HepG2 (cell line): ENCODE results near the gene DIAPH1. TPM values are rescaled to one million over a fixed set of nuclear protein-coding genes. Genes with fewer than 3 reads are reported as not detected.

Experiments
- ATAC-seq: fragments of 200-7000 bp; cut with Tn5 transposase; 3 replicates; pipeline ENCODE4 v1.9.1; 2020; ENCODE audit warnings: mild to moderate bottlenecking, moderate library complexity
- BruUV-seq: library from RNA; stranded (reverse); fragments of 400-500 nt; replicated peaks from 2 replicates; lab custom pipeline; 2021; lab: Mats Ljungman, UMichigan
- CTCF ChIA-PET: fragments of 300-600 bp; formaldehyde crosslinking; extraction: SDS; loops from one replicate; lab custom pipeline; 2021; ENCODE audit warnings: low total read pairs, inconsistent platforms, low intra/inter-chr PET ratio; lab: Yijun Ruan, JAX
- POLR2A ChIA-PET: fragments of 350-600 bp; sonication (Branson Sonifier 250); formaldehyde crosslinking; loops from one replicate; lab custom pipeline; 2020; ENCODE audit warnings: antibody characterized with exemption, inconsistent platforms; lab: Yijun Ruan, JAX
- DNase-seq: peaks from one replicate; pipeline ENCODE4 v3.0.0-alpha.2; 2015; ENCODE audit warnings: low spot score
- FAIRE-seq: peaks from 3 replicates; lab custom pipeline; 2011; peaks lifted over from hg19 to GRCh38; lab: Jason Lieb, UNC
- H2AFZ ChIP-seq: one replicate; pipeline ENCODE4 v1.6.1; 2011; ENCODE audit warnings: low read length, inconsistent platforms
- H3K27ac ChIP-seq: fragments of 300-600 bp; 3 replicates; pipeline ENCODE4 v1.8.0; 2011; ENCODE audit warnings: mixed run types, mild to moderate bottlenecking, mixed read lengths, low read length, inconsistent platforms; ENCODE audit not compliant: insufficient read depth; ENCODE audit errors: extremely low read length
- H3K27me3 ChIP-seq, 2 experiments: fragments of 200-600 bp in 1 of 2; 2 replicates in 1 of 2; 3 replicates in 1 of 2; pipeline versions ENCODE4 v1.6.0 to v1.8.0; 2011; ENCODE audit warnings: low read length in 2 of 2, mild to moderate bottlenecking in 2 of 2, moderate library complexity in 2 of 2, inconsistent platforms in 1 of 2; ENCODE audit not compliant: insufficient read depth in 2 of 2, control insufficient read depth in 1 of 2
- H3K36me3 ChIP-seq, 2 experiments: fragments of 200-600 bp in 1 of 2; replicated peaks in 1 of 2; 2 replicates in 1 of 2; 3 replicates in 1 of 2; pipeline versions ENCODE4 v1.5.1 to v1.8.0; 2011; ENCODE audit warnings: low read length in 2 of 2, inconsistent platforms in 1 of 2; ENCODE audit not compliant: insufficient read depth in 2 of 2, control insufficient read depth in 1 of 2
- H3K4me1 ChIP-seq: 2 replicates; pipeline ENCODE4 v1.5.1; 2012; ENCODE audit warnings: low read length, inconsistent platforms; ENCODE audit not compliant: insufficient read depth
- H3K4me2 ChIP-seq: 2 replicates; pipeline ENCODE4 v1.6.0; 2011; ENCODE audit warnings: low read depth, low read length, inconsistent platforms
- H3K4me3 ChIP-seq, 3 experiments: fragments of 200-600 bp in 1 of 3; sonication (generic), shearing (Covaris generic) in 1 of 3; replicated peaks in 1 of 3; 2 replicates each; pipeline ENCODE4 v1.5.1; 2011 to 2016; ENCODE audit warnings: low read length in 3 of 3, inconsistent platforms in 2 of 3, low read depth in 2 of 3, mild to moderate bottlenecking in 2 of 3, control low read depth in 1 of 3, mixed read lengths in 1 of 3; ENCODE audit not compliant: insufficient read depth in 1 of 3
- H3K79me2 ChIP-seq: one replicate; pipeline ENCODE4 v1.6.1; 2011; ENCODE audit warnings: low read length, inconsistent platforms; ENCODE audit not compliant: insufficient read depth
- H3K9ac ChIP-seq: 2 replicates; pipeline ENCODE4 v1.6.0; 2011; ENCODE audit warnings: mild to moderate bottlenecking, low read depth, low read length, inconsistent platforms; ENCODE audit not compliant: insufficient read depth
- H3K9me3 ChIP-seq: 2 replicates; pipeline ENCODE4 v1.5.1; 2012; ENCODE audit warnings: mild to moderate bottlenecking, low read length
- H4K20me1 ChIP-seq: 2 replicates; pipeline ENCODE4 v1.6.0; 2011; ENCODE audit warnings: inconsistent platforms, mild to moderate bottlenecking, low read length, moderate library complexity; ENCODE audit not compliant: insufficient read depth
- RFXAP ChIP-seq: sonication (generic); formaldehyde crosslinking; IDR thresholded peaks from 2 replicates; pipeline ENCODE4 v1.4.0; 2020; ENCODE audit warnings: missing genetic modification reagents, borderline replicate concordance
- ZFP82 ChIP-seq: sonication (generic); formaldehyde crosslinking; IDR thresholded peaks from 2 replicates; pipeline ENCODE4 v1.5.1; 2020; ENCODE audit warnings: mild to moderate bottlenecking, missing genetic modification reagents, borderline replicate concordance
- ZNF317 ChIP-seq: sonication (generic); formaldehyde crosslinking; IDR thresholded peaks from 2 replicates; pipeline ENCODE4 v1.5.0; 2020; ENCODE audit warnings: mild to moderate bottlenecking, missing genetic modification reagents
- ZNF652 ChIP-seq: IDR thresholded peaks from 2 replicates; pipeline ENCODE4 v1.6.1; 2016; ENCODE audit warnings: low read depth, borderline replicate concordance
- ZNF720 ChIP-seq: sonication (generic); formaldehyde crosslinking; IDR thresholded peaks from 2 replicates; pipeline ENCODE4 v1.4.0; 2020; ENCODE audit warnings: missing genetic modification reagents
- ZNF766 ChIP-seq: sonication (generic); formaldehyde crosslinking; IDR thresholded peaks from 2 replicates; pipeline ENCODE4 v1.5.0; 2020; ENCODE audit warnings: missing genetic modification reagents, borderline replicate concordance
- WGBS: methylation state at CpG from one replicate; pipeline ENCODE4 v1.1.6; 2017; ENCODE audit warnings: low lambda C conversion rate; 5-methylcytosine and 5-hydroxymethylcytosine counted together
- in situ Hi-C: cut with HindIII; loops from 2 replicates; pipeline ENCODE4 v1.10.0; 2017; ENCODE audit warnings: low pct_unique_long_range_greater_than_20kb; ENCODE audit not compliant: extremely low pct_ligation_motif_present
- intact Hi-C: fragments of 100-400 bp; cut with micrococcal nuclease; formaldehyde crosslinking; loops from one replicate; pipeline ENCODE4 v1.10.0; 2022; ENCODE audit not compliant: unreplicated experiment
- polyA plus RNA-seq, 8 experiments: library from polyadenylated mRNA; depleted of rRNA in 3 of 8; stranded (reverse) in 7 of 8; unstranded in 1 of 8; fragments of >200 nt; fragmentation: Illumina TruSeq in 4 of 8; extraction: Trizol in 4 of 8; gene quantifications; 2 replicates each; pipeline versions ENCODE4 v1.2.1 to v1.2.3, GENCODE V29; 2011 to 2016; ENCODE audit warnings: low read depth in 4 of 8, missing spikeins in 1 of 8, mixed read lengths in 1 of 8; ENCODE audit not compliant: insufficient read depth in 1 of 8
- total RNA-seq, 5 experiments: library from RNA; depleted of rRNA; stranded (reverse); fragments of >200 nt; fragmentation: Illumina TruSeq; extraction: Trizol; gene quantifications; 2 replicates each; pipeline ENCODE4 v1.2.3, GENCODE V29; 2016; ENCODE audit warnings: low read depth in 1 of 5
- TF ChIP-seq, protein P1 (sequence below): sonication (generic); formaldehyde crosslinking; IDR thresholded peaks from 2 replicates; pipeline ENCODE4 v1.4.0; 2020; ENCODE audit warnings: missing genetic modification reagents

DIAPH1 gene
- total and polyA plus RNA-seq, 2 of the 13 experiments (the other 11 are each of a cell fraction or from before 2014, with no cell fraction given): 25.1 to 33.9 TPM

DNA sequence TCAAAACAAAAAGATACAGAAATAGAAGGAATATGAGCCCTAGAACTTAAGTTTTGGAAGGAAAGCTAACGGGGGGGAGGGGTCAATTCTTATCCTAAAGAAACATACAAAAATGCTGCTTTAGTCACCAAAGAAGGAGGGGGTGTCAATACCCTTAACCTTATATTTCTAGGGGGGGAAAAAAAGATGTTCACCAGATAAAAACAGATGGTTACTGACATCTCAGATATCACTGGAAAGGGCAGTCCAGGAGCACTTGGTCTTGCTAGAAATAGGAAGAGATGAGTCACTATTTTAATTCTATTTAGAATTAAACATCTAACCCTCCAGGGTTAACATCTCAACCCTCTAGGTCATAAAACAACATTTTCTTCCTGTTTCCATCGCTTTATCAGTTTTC lies 1.7 kb downstream of the DIAPH1 start:
- peak overlapping the region; percentile 84 to 95 (median 88); a peak in 5 of 6 replicates for H3K4me3 ChIP-seq
- intact Hi-C loops: no loop called here
- POLR2A ChIA-PET: interaction anchor here (1.2 to 3.5 kb wide), 8 partner anchors 9 to 297 kb away, joined by 3 to 53 read pairs (median 5); partner anchors contain the start of genes RELL2 and TAF7
- 79% methylated on average over 2 of the region's 2 CpGs for WGBS
- TF ChIP-seq, protein P1, sequence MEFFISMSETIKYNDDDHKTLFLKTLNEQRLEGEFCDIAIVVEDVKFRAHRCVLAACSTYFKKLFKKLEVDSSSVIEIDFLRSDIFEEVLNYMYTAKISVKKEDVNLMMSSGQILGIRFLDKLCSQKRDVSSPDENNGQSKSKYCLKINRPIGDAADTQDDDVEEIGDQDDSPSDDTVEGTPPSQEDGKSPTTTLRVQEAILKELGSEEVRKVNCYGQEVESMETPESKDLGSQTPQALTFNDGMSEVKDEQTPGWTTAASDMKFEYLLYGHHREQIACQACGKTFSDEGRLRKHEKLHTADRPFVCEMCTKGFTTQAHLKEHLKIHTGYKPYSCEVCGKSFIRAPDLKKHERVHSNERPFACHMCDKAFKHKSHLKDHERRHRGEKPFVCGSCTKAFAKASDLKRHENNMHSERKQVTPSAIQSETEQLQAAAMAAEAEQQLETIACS (CRISPR knock-in tag): no peak
- no peak for TF ChIP-seq ZNF720 (CRISPR knock-in tag)
- no peak for TF ChIP-seq ZNF766 (CRISPR knock-in tag)
- 0 out of 2 replicates have a peak, but pooled peaks have one; percentile 25 for TF ChIP-seq ZNF317 (CRISPR knock-in tag)
- TF ChIP-seq, all 625 proteins: peak for 1
- H3K79me2 ChIP-seq: peaks cover 55% of the 10 kb centered on the region
- H3K4me2 ChIP-seq: peak overlapping the region; percentile 74
- no peaks in the 10 kb centered on the region for H3K27me3 ChIP-seq
- no TSS peak for BruUV-seq
- no peaks in the 10 kb centered on the region for H3K9me3 ChIP-seq
- ATAC-seq: no peak
- H3K36me3 ChIP-seq: peaks cover 4 to 9% of the 10 kb centered on the region in 2 experiments
- H3K4me1 ChIP-seq: peaks cover 58% of the 10 kb centered on the region
- H4K20me1 ChIP-seq: no peaks in the 10 kb centered on the region
- no peak for DNase-seq
- CTCF ChIA-PET: no interaction called here
- no peak overlapping the region for H2AFZ ChIP-seq
- in situ Hi-C loops: no loop called here
- peak overlapping the region; percentile 83 for H3K9ac ChIP-seq
- H3K27ac ChIP-seq: peak overlapping the region; percentile 87
- FAIRE-seq: no peak

DNA sequence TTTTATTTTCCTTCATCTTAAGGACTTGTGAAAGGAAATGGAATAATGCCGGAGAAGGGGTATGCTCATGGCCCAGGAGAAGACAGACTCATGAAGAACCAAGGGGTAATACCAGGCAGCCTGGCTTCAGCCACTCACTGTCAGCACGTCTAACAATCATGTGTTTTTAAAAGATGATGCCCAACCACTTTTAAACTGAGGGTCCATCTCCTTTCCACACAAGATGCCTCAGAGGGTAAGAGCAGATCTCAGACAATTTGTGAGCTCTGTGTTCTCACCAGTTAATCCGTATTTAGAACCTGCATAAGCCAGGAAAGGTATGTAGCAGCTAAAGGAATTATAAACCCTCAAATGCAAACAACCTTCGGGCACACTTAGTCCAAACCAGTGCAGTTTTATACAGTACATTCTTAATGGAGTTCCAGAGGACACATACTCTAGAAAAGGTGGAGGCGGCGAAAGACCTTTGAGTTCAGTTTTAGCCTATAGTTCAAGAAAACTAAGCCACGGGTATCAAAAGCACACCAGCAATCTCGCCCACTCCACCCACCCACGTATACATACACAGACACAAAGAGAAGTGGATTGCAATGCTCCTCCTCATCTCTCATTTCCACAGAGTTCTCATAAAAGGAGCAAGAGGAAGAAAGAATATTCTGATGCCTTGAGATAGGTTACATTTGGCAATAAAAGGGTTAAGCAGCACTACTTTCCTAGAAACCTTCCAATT lies 2.6 kb downstream of the DIAPH1 start:
- Histone ChIP-seq H3K4me2 (peak overlapping the region; percentile 74), H4K20me1 (no peaks in the 10 kb centered on the region), H3K4me3 (peak overlapping the region in 2 of 3 experiments; percentile 3 to 84; a peak in 2 of 6 replicates), H3K9ac (0 out of 2 replicates have a peak overlapping the region, but pooled peaks have one; percentile 83), H3K79me2 (peaks cover 64% of the 10 kb centered on the region), H3K9me3 (no peaks in the 10 kb centered on the region), H2AFZ (no peak overlapping the region), H3K27me3 (no peaks in the 10 kb centered on the region), H3K36me3 (peaks cover 2 to 5% of the 10 kb centered on the region in 2 experiments; a peak in 4 of 5 replicates), H3K27ac (no peak overlapping the region), H3K4me1 (peaks cover 65% of the 10 kb centered on the region)
- BruUV-seq: no TSS peak
- ChIA-PET CTCF (no interaction called here), POLR2A (interaction anchor here (1.8 to 2.0 kb wide), 2 partner anchors 18 to 296 kb away, joined by 4 to 6 read pairs; partner anchors contain the start of gene TAF7)
- no peak for FAIRE-seq
- TF ChIP-seq RFXAP (CRISPR knock-in tag) (no peak), ZNF652 (CRISPR knock-in tag) (peak; percentile 90), ZFP82 (CRISPR knock-in tag) (no peak)
- no peak for ATAC-seq
- in situ Hi-C loops: no loop called here
- 74% methylated on average over 9 of the region's 9 CpGs for WGBS
- intact Hi-C loops: no loop called here
- DNase-seq: no peak
